Endometrial microvascular endothelial cells (primary cell): Measurements from ENCODE around the gene PSEN2. TPM values are rescaled to one million over a fixed set of nuclear protein-coding genes. Genes with fewer than 3 reads are reported as not detected.

ENCODE experiments used
- in situ Hi-C: cut with HindIII; loops from 2 replicates; pipeline ENCODE4 v1.10.0; 2017; ENCODE audit warnings: low sequenced_read_pairs, low pct_unique_long_range_greater_than_20kb; ENCODE audit errors: inconsistent ontology term
- total RNA-seq: library from RNA; depleted of rRNA; stranded (reverse); fragments of >200 nt; gene quantifications from one replicate; pipeline ENCODE4 v1.2.3, GENCODE V29; 2015; ENCODE audit errors: inconsistent ontology term

The PSEN2 gene
- total RNA-seq, 1 donor from 2014 or later = 19.0 TPM

DNA sequence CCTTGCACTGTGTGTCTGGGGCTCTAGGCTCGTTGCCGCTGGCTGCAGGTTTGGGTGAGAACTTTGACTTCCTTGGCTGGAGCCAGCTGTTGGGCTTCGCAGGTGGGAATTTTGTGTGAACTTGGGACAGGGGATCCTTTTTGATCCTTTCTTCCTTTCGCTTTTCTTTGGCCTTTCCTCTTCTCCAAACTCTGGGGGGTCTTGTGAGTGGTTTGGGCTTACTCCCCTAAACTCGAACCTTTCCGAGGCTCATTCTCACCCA is 70.3 kb downstream of the PSEN2 start:
- in situ Hi-C loops = no loop called here

DNA sequence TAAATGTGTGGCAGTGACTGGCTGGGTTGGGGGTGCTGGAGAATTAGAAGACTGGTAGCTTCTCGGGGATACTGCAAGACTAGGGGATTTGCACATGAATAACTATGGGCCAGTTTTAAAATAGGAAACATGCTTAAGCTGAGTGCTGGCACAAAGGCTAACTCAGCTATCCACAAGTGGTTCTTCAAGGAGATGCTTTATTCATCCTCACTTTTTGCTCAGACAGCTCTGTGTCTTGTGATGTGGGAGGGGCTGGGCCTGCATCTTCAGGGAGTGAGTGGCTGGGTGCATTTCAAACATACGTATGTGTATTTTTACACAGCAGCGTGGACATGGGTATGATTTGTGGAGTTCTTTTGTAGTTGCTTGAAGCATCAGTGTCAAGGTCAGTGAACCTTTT is 72.0 kb downstream of the PSEN2 start:
- in situ Hi-C loops = no loop called here

DNA sequence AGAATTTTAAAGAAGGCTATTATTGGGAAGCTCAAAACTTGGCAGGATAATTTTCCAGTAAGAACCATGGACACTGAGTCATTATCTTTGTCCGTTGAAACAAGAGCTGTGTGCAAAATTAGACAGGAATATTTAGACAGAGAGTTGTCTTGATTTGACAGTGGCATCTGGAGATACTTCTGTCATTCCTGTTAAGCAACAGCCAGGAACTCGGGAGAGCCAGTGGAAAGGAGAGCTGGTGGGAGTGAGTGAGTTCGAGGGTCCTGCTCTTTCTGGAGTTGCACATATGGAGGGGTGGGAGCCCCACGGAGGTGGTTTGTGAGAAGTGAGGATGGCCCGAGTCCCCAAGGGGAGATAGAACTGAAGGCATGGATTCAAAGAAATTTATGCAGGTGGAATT is 72.7 kb downstream of the PSEN2 start:
- in situ Hi-C loops = no loop called here

DNA sequence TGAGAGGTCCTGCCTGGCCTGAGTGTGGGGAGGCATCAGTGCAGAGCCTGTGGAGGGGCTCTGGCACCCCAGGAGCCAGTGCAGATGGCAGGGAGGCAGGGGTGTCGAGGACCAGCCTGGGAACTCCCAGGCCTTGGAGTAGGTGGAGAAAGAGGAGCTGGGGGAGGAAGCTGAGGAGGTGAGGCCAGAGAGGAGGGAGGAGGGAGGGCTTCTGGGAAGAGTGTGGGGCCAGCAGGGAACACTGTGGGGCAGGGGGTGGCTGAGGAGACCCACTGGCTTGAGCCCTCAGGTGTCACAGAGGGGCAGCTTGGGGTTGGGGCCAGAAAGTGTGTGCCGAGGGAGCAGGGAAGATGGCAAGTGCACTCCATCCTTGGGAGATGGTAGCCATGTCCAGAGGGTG is 73.5 kb downstream of the PSEN2 start:
- in situ Hi-C loops = no loop called here

DNA sequence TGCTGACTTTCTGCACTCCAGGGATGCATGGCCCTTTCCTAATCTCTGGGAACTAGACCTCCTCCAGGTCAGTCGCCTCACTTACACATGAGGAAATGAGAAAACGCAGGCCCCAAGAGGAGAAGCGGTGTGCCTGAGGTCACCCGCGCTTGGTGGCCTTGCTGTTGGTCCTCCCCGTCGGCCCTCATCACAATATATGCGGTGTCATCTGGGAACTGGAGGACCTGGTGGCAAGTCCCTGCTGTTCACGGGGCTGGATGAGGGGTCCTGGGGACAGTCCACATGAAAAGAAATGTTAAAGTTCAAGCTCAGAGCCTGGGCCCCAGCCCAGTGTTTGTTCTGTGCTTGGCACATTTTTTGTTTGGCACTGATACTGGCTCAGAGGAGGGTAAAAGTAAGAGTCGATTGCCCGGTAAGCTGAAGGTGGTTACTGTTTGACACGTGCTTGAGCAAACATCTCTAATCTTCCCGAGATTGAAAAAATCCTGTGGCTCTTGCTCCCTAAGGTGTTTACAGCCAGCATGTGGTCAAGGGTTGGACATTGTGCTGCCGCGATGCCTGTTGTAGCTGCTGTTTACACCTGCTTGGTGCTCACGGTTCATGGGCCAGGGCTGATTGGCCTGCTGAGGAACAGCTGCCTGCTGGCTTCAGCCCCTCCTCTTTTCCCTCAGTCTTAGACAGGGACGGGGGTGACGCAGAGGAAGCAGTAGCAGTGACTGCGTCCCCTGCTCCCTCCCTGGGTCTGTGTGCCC is 74.9 kb downstream of the PSEN2 start:
- in situ Hi-C loops = no loop called here

Other genes starting within 250 kb of the PSEN2 start
- 16.2 TPM for gene ITPKB, start 131.3 kb upstream of the PSEN2 start, total RNA-seq
- 14.9 TPM for gene COQ8A, start 69.7 kb downstream of the PSEN2 start, total RNA-seq